B cell (primary cell): ENCODE data around the gene AGBL2.

Source experiments
- EZH2 ChIP-seq: IDR thresholded peaks from 2 replicates; pipeline ENCODE4 v1.6.1; 2012; ENCODE audit warnings: borderline replicate concordance, low read depth, mild to moderate bottlenecking, moderate library complexity, low read length; ENCODE audit not compliant: insufficient read depth, poor library complexity, severe bottlenecking
- TF ChIP-seq, protein P1 (sequence below): fragments of 200-600 bp; IDR thresholded peaks from one replicate; pipeline ENCODE4 v1.8.0; 2022; ENCODE audit warnings: antibody characterized with exemption, mild to moderate bottlenecking

DNA sequence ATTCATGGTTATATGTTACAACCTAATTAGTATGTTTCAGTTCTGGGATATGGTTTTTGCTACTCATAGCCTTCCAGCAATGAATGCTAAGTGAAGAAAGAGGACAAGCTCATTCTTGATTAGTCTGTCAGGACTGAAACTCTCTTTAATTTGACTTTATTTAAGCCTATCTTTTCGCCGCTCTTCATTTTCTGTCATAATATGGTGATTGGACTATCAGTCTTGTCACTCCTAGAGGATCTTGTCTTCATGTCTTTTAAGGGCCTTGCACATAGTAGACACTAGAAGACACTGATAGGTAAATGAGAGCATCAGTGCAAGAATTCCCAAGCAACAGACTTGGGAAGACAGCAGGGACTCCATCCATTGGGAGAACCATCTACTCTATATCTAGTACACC, 53.9 kb downstream of the AGBL2 start:
- TF ChIP-seq, protein P1, sequence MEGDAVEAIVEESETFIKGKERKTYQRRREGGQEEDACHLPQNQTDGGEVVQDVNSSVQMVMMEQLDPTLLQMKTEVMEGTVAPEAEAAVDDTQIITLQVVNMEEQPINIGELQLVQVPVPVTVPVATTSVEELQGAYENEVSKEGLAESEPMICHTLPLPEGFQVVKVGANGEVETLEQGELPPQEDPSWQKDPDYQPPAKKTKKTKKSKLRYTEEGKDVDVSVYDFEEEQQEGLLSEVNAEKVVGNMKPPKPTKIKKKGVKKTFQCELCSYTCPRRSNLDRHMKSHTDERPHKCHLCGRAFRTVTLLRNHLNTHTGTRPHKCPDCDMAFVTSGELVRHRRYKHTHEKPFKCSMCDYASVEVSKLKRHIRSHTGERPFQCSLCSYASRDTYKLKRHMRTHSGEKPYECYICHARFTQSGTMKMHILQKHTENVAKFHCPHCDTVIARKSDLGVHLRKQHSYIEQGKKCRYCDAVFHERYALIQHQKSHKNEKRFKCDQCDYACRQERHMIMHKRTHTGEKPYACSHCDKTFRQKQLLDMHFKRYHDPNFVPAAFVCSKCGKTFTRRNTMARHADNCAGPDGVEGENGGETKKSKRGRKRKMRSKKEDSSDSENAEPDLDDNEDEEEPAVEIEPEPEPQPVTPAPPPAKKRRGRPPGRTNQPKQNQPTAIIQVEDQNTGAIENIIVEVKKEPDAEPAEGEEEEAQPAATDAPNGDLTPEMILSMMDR, result no peak
- TF ChIP-seq EZH2, result no peak
